ENCODE measurements around the gene ONECUT2. TPM values are rescaled to one million over a fixed set of nuclear protein-coding genes. Genes with fewer than 3 reads are reported as not detected.

Gene ONECUT2
- polyA plus RNA-seq, 1 of the 3 experiments (the other 2 are of a cell fraction): 0.16 TPM

GRCh38 chr18:57523171-57523956 lies 88.2 kb downstream of the ONECUT2 start (continued):
- TF ChIP-seq, protein P1, sequence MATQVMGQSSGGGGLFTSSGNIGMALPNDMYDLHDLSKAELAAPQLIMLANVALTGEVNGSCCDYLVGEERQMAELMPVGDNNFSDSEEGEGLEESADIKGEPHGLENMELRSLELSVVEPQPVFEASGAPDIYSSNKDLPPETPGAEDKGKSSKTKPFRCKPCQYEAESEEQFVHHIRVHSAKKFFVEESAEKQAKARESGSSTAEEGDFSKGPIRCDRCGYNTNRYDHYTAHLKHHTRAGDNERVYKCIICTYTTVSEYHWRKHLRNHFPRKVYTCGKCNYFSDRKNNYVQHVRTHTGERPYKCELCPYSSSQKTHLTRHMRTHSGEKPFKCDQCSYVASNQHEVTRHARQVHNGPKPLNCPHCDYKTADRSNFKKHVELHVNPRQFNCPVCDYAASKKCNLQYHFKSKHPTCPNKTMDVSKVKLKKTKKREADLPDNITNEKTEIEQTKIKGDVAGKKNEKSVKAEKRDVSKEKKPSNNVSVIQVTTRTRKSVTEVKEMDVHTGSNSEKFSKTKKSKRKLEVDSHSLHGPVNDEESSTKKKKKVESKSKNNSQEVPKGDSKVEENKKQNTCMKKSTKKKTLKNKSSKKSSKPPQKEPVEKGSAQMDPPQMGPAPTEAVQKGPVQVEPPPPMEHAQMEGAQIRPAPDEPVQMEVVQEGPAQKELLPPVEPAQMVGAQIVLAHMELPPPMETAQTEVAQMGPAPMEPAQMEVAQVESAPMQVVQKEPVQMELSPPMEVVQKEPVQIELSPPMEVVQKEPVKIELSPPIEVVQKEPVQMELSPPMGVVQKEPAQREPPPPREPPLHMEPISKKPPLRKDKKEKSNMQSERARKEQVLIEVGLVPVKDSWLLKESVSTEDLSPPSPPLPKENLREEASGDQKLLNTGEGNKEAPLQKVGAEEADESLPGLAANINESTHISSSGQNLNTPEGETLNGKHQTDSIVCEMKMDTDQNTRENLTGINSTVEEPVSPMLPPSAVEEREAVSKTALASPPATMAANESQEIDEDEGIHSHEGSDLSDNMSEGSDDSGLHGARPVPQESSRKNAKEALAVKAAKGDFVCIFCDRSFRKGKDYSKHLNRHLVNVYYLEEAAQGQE (IDR thresholded peaks at IDR 0.05; ENCODE audit: low read depth, low read length): no peak
- TF ChIP-seq GATA2 (CRISPR knock-in tag; IDR thresholded peaks at IDR 0.05): no peak

GRCh38 chr18:57527556-57528229 lies 92.5 kb downstream of the ONECUT2 start:
- Histone ChIP-seq H3K36me3 (replicated peaks in 1 of 2; ENCODE audit: control insufficient read depth in 1 of 2, insufficient read depth in 2 of 2, low read length in 1 of 2) (no peaks in the 10 kb centered on the region), H2AFZ (ENCODE audit: low read depth) (no peak overlapping the region), H3K4me2 (no peak overlapping the region), H3K9me3 (no peaks in the 10 kb centered on the region), H3F3A (replicated peaks; ENCODE audit: insufficient read depth) (no peaks in the 10 kb centered on the region), H3K4me1 (ENCODE audit: control insufficient read depth in 1 of 2, insufficient read depth in 2 of 2, low read depth in 1 of 2, low read length in 1 of 2) (peaks cover 0 to 9% of the 10 kb centered on the region in 2 experiments; a peak in 1 of 4 replicates), H3K4me3 (ENCODE audit: low read depth in 2 of 2, low read length in 1 of 2) (no peak overlapping the region), H3K79me2 (ENCODE audit: insufficient read depth) (no peaks in the 10 kb centered on the region), H3K27ac (ENCODE audit: low read depth in 2 of 2, low read length in 1 of 2) (peak overlapping the region in 1 of 2 experiments; percentile 11; a peak in 1 of 4 replicates), H3K9ac (no peak overlapping the region), H3K9me2 (no peaks in the 10 kb centered on the region), H4K20me1 (ENCODE audit: insufficient read depth) (no peaks in the 10 kb centered on the region), H3K27me3 (ENCODE audit: insufficient read depth) (no peaks in the 10 kb centered on the region; the same call in 1 of the 2 replicates)
- peak; percentile 59 for DNase-seq
- ChIA-PET POLR2A (no interaction called here), CTCF (interaction anchor here (1.0 to 1.2 kb wide), 2 partner anchors 34 to 89 kb away, joined by 3 to 5 read pairs; no protein-coding TSS in a partner anchor)
- TF ChIP-seq NFIC (IDR thresholded peaks at IDR 0.05; ENCODE audit: borderline replicate concordance) (no peak), EP300 (IDR thresholded peaks at IDR 0.05; ENCODE audit: borderline replicate concordance in 1 of 2, low read depth in 1 of 2, low read length in 1 of 2) (peak in 1 of 2 experiments; percentile 29; a peak in 1 of 4 replicates), GATA2 (CRISPR knock-in tag; IDR thresholded peaks at IDR 0.05) (0 out of 2 replicates have a peak, but pooled peaks have one; percentile 9), RFX5 (IDR thresholded peaks at IDR 0.05; ENCODE audit: low read length) (no peak), USF2 (IDR thresholded peaks at IDR 0.05; ENCODE audit: borderline replicate concordance, low read depth, low read length) (no peak), YY1 (IDR thresholded peaks at IDR 0.05; ENCODE audit: low read depth) (no peak), EZH2phosphoT487 (IDR thresholded peaks at IDR 0.05; ENCODE audit: borderline replicate concordance, low read depth) (no peak), RCOR1 (IDR thresholded peaks at IDR 0.05; ENCODE audit: low read length) (peak; percentile 57; the same call in 1 of the 2 replicates), TCF12 (IDR thresholded peaks at IDR 0.05) (no peak), MEF2A (IDR thresholded peaks at IDR 0.05; ENCODE audit: borderline replicate concordance, low read depth) (no peak), GABPA (IDR thresholded peaks at IDR 0.05; ENCODE audit: low read depth) (no peak), JUND (IDR thresholded peaks at IDR 0.05) (no peak), IRF3 (IDR thresholded peaks at IDR 0.05; ENCODE audit: low read depth, low read length) (no peak), CHD2 (IDR thresholded peaks at IDR 0.05; ENCODE audit: low read length, partially characterized antibody) (no peak)
- TF ChIP-seq, protein P2, sequence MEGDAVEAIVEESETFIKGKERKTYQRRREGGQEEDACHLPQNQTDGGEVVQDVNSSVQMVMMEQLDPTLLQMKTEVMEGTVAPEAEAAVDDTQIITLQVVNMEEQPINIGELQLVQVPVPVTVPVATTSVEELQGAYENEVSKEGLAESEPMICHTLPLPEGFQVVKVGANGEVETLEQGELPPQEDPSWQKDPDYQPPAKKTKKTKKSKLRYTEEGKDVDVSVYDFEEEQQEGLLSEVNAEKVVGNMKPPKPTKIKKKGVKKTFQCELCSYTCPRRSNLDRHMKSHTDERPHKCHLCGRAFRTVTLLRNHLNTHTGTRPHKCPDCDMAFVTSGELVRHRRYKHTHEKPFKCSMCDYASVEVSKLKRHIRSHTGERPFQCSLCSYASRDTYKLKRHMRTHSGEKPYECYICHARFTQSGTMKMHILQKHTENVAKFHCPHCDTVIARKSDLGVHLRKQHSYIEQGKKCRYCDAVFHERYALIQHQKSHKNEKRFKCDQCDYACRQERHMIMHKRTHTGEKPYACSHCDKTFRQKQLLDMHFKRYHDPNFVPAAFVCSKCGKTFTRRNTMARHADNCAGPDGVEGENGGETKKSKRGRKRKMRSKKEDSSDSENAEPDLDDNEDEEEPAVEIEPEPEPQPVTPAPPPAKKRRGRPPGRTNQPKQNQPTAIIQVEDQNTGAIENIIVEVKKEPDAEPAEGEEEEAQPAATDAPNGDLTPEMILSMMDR (IDR thresholded peaks at IDR 0.05): no peak
- WGBS (ENCODE audit: low lambda C conversion rate): 50% methylated on average over 13 of the region's 13 CpGs

Data from SK-N-SH (cell line).